Psoas muscle (tissue), 8 donors: ENCODE measurements around the gene KIRREL3. TPM values are rescaled to one million over a fixed set of nuclear protein-coding genes. Genes with fewer than 3 reads are reported as not detected.

Experiments used
- ATAC-seq, 4 donors: fragments of 200-7000 bp; cut with Tn5 transposase; one replicate each; pipeline ENCODE4 v1.9.1; 2020; ENCODE audit warnings: moderate library complexity in 3 of 4, mild to moderate bottlenecking in 2 of 4
- DNase-seq, 2 donors: peaks; one replicate each; pipeline ENCODE4 v3.0.0-alpha.2; 2020
- H3K27ac ChIP-seq: fragments of 200-600 bp; one replicate; pipeline ENCODE4 v1.8.0; 2022
- H3K27me3 ChIP-seq, 3 donors: fragments of 200-600 bp in 1 of 3; one replicate each; pipeline versions ENCODE4 v1.6.1 to v1.8.0; 2013 to 2022; ENCODE audit warnings: low read length in 2 of 3, mild to moderate bottlenecking in 2 of 3, moderate library complexity in 1 of 3; ENCODE audit not compliant: insufficient read depth in 3 of 3
- H3K36me3 ChIP-seq, 2 donors: fragments of 200-600 bp in 1 of 2; one replicate each; pipeline versions ENCODE4 v1.6.1 to v1.8.0; 2013 to 2022; ENCODE audit warnings: low read depth in 1 of 2, mild to moderate bottlenecking in 1 of 2, moderate library complexity in 1 of 2; ENCODE audit not compliant: insufficient read depth in 1 of 2
- H3K4me1 ChIP-seq: fragments of 200-600 bp; one replicate; pipeline ENCODE4 v1.8.0; 2022
- H3K4me3 ChIP-seq: fragments of 200-600 bp; one replicate; pipeline ENCODE4 v1.8.0; 2022; ENCODE audit warnings: mild to moderate bottlenecking
- H3K9me3 ChIP-seq: fragments of 200-600 bp; one replicate; pipeline ENCODE4 v1.8.0; 2022
- CTCF ChIP-seq: fragments of 200-600 bp; IDR thresholded peaks from one replicate; pipeline ENCODE4 v1.8.0; 2022; ENCODE audit warnings: antibody characterized with exemption
- WGBS, 3 donors: extraction: QIAGEN DNeasy Blood & Tissue Kit; methylation state at CpG; one replicate each; pipeline versions ENCODE4 v1.1.6 to v1.1.7; 2013; 5-methylcytosine and 5-hydroxymethylcytosine counted together
- intact Hi-C, 2 donors: fragments of 100-400 bp; cut with DNase I; formaldehyde crosslinking; loops; one replicate each; pipeline versions ENCODE4 v1.11.0 to v1.14.2; 2022
- polyA plus RNA-seq, 3 donors: library from polyadenylated mRNA; stranded (reverse); fragments of 200-250 nt; gene quantifications; one replicate each; pipeline ENCODE4 v1.2.3, GENCODE V29; 2013
- total RNA-seq, 4 donors: library from RNA; stranded (reverse); fragmentation: NEBNext Ultra II Directional in 2 of 4; extraction: Animal tissue kit (Norgen Biotek cat#: 25700) in 2 of 4; gene quantifications; one replicate each; pipeline versions ENCODE4 v1.2.1 to v1.2.4, GENCODE V29; 2021 to 2023
- donor health status: healthy with polysubstance abuse.
- donor health status: DM: no; HTN: no; CAD: no; lungs with moderate emphysema.
- donor health status: Bipolar disorder and iron deficiency.
- donor health status: healthy.
- donor health status: DM: yes; HTN: yes; CAD: no.
- donor health status: DM: no; HTN: no; CAD: no.
- donor health status: DM: no; HTN: no; CAD: no.
- donor health status: DM: yes; HTN: yes; CAD: no.

Gene KIRREL3
- total and polyA plus RNA-seq, 7 donors = 0.04 TPM; not detected in 6

- ATAC-seq (no peak), DNase-seq (no peak)
- intact Hi-C loops = no loop called here
- peaks cover 0 to 5% (median 4%) of the 10 kb centered on the region in 3 donors for H3K27me3 ChIP-seq
- no peak overlapping the region for H3K27ac ChIP-seq
- WGBS, 3 donors = 52 to 58% (median 52%) methylated on average over 5 of the region's 5 CpGs
- no peak overlapping the region for H3K4me3 ChIP-seq
- no peaks in the 10 kb centered on the region for H3K4me1 ChIP-seq
- H3K36me3 ChIP-seq = no peaks in the 10 kb centered on the region
- no peaks in the 10 kb centered on the region for H3K9me3 ChIP-seq
- no peak for TF ChIP-seq CTCF
Measured at GRCh38 chr11:126528075-126528474, 472.5 kb downstream of the KIRREL3 start.

- Histone ChIP-seq H3K4me3 (no peak overlapping the region), H3K9me3 (no peaks in the 10 kb centered on the region), H3K4me1 (no peaks in the 10 kb centered on the region), H3K27ac (no peak overlapping the region), H3K27me3 (peaks cover 0 to 8% (median 4%) of the 10 kb centered on the region in 3 donors), H3K36me3 (no peaks in the 10 kb centered on the region)
- DNase-seq = no peak
- no peak for TF ChIP-seq CTCF
- no peak for ATAC-seq
- WGBS, 3 donors = 73 to 79% (median 74%) methylated on average over 5 of the region's 5 CpGs
- intact Hi-C loops = no loop called here
Measured at GRCh38 chr11:126527651-126528050, 472.9 kb downstream of the KIRREL3 start.

- Histone ChIP-seq H3K9me3 (no peaks in the 10 kb centered on the region), H3K27me3 (peaks cover 0 to 9% (median 4%) of the 10 kb centered on the region in 3 donors), H3K27ac (no peak overlapping the region), H3K36me3 (no peaks in the 10 kb centered on the region), H3K4me3 (no peak overlapping the region), H3K4me1 (no peaks in the 10 kb centered on the region)
- TF ChIP-seq CTCF = no peak
- intact Hi-C loops = no loop called here
- DNase-seq (no peak), ATAC-seq (no peak)
- 75 to 87% (median 83%) methylated on average over 10 of the region's 10 CpGs for WGBS, 3 donors
Measured at GRCh38 chr11:126526471-126526870, 474.1 kb downstream of the KIRREL3 start.

GRCh38 chr11:126525702-126526101 lies 474.9 kb downstream of the KIRREL3 start:
- Histone ChIP-seq H3K27ac (no peak overlapping the region), H3K36me3 (no peaks in the 10 kb centered on the region), H3K4me3 (no peak overlapping the region), H3K9me3 (no peaks in the 10 kb centered on the region), H3K4me1 (no peaks in the 10 kb centered on the region), H3K27me3 (peaks cover 0 to 11% (median 4%) of the 10 kb centered on the region in 3 donors)
- ATAC-seq (no peak), DNase-seq (no peak)
- no peak for TF ChIP-seq CTCF
- 65 to 71% (median 65%) methylated on average over 4 of the region's 4 CpGs for WGBS, 3 donors
- intact Hi-C loops = no loop called here

- intact Hi-C loops = no loop called here
- WGBS, 3 donors = 72 to 79% (median 78%) methylated on average over 10 of the region's 10 CpGs
Measured at GRCh38 chr11:126525216-126525615, 475.4 kb downstream of the KIRREL3 start.

More at GRCh38 chr11:126525216-126525615, 475.4 kb downstream of the KIRREL3 start:
- Histone ChIP-seq H3K27me3 (peaks cover 0 to 14% (median 4%) of the 10 kb centered on the region in 3 donors), H3K27ac (no peak overlapping the region), H3K9me3 (no peaks in the 10 kb centered on the region), H3K4me1 (no peaks in the 10 kb centered on the region), H3K36me3 (no peaks in the 10 kb centered on the region), H3K4me3 (no peak overlapping the region)
- no peak for ATAC-seq
- DNase-seq = no peak
- no peak for TF ChIP-seq CTCF
